ENCODE results near the gene WDR5.

GRCh38 chr9:134158753-134159392 lies 23.0 kb downstream of the WDR5 start:
- TF ChIP-seq JAZF1 (CRISPR knock-in tag; IDR thresholded peaks at IDR 0.05) (no peak), ZBTB21 (CRISPR knock-in tag; IDR thresholded peaks at IDR 0.05; ENCODE audit: borderline replicate concordance) (no peak), MXD4 (CRISPR knock-in tag; IDR thresholded peaks at IDR 0.05; ENCODE audit: borderline replicate concordance) (no peak), ARID4B (CRISPR knock-in tag; IDR thresholded peaks at IDR 0.05; ENCODE audit: borderline replicate concordance) (no peak), SP1 (CRISPR knock-in tag; conservative IDR thresholded peaks at IDR 0.05) (no peak), ZBTB43 (CRISPR knock-in tag; IDR thresholded peaks at IDR 0.05) (no peak), ELF4 (CRISPR knock-in tag; IDR thresholded peaks at IDR 0.05; ENCODE audit: low read depth) (no peak), ZNF396 (CRISPR knock-in tag; IDR thresholded peaks at IDR 0.05; ENCODE audit: borderline replicate concordance) (no peak), RELA (CRISPR knock-in tag; IDR thresholded peaks at IDR 0.05; ENCODE audit: borderline replicate concordance) (no peak)
- TF ChIP-seq, protein P1, sequence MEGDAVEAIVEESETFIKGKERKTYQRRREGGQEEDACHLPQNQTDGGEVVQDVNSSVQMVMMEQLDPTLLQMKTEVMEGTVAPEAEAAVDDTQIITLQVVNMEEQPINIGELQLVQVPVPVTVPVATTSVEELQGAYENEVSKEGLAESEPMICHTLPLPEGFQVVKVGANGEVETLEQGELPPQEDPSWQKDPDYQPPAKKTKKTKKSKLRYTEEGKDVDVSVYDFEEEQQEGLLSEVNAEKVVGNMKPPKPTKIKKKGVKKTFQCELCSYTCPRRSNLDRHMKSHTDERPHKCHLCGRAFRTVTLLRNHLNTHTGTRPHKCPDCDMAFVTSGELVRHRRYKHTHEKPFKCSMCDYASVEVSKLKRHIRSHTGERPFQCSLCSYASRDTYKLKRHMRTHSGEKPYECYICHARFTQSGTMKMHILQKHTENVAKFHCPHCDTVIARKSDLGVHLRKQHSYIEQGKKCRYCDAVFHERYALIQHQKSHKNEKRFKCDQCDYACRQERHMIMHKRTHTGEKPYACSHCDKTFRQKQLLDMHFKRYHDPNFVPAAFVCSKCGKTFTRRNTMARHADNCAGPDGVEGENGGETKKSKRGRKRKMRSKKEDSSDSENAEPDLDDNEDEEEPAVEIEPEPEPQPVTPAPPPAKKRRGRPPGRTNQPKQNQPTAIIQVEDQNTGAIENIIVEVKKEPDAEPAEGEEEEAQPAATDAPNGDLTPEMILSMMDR (IDR thresholded peaks at IDR 0.05), result no peak
- TF ChIP-seq, protein P2, sequence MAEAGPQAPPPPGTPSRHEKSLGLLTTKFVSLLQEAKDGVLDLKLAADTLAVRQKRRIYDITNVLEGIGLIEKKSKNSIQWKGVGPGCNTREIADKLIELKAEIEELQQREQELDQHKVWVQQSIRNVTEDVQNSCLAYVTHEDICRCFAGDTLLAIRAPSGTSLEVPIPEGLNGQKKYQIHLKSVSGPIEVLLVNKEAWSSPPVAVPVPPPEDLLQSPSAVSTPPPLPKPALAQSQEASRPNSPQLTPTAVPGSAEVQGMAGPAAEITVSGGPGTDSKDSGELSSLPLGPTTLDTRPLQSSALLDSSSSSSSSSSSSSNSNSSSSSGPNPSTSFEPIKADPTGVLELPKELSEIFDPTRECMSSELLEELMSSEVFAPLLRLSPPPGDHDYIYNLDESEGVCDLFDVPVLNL (CRISPR knock-in tag; IDR thresholded peaks at IDR 0.05; ENCODE audit: borderline replicate concordance, low read depth), result no peak
